Measurements from ENCODE around the gene TPT1. TPM values are rescaled to one million over a fixed set of nuclear protein-coding genes. Genes with fewer than 3 reads are reported as not detected.

TPT1 gene
- total RNA-seq, 2 donors from 2014 or later, result 2,667 to 4,562 TPM

DNA sequence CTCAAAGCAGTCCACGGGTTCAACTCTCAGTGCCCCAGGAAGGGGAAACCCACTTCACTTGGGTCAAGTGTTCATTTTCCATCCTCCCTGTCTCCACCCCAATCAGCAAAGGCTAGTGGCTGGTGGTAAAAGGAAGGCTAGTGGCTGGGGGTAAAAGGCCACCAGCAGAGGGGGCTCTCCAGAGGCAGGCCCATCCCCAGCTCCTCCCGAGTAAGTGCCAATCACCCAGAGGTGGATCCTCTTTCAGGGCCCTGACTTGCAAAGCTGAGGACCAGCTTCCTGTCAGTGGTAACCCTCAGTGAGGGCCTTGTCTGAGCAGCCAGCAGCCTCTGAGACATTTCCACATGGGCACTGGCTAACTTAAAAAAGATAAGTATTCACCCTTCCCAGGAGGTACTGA is 22.0 kb upstream of the TPT1 start:
- H3K9me3 ChIP-seq, result no peaks in the 10 kb centered on the region
- no peak overlapping the region for H3K9ac ChIP-seq (ENCODE audit: low read depth in 2 of 2, low read length in 2 of 2)
- TF ChIP-seq CTCF (IDR thresholded peaks at IDR 0.05), result no peak
- no peak overlapping the region for H3K4me3 ChIP-seq
- H3K27ac ChIP-seq, result no peak overlapping the region
- H3K27me3 ChIP-seq, result no peaks in the 10 kb centered on the region
- DNase-seq, result no peak
- H3K4me1 ChIP-seq, result no peaks in the 10 kb centered on the region
- no peaks in the 10 kb centered on the region for H3K36me3 ChIP-seq
- intact Hi-C loops (cut with DNase I), result no loop called here

GRCh38 chr13:45361596-45362206 is 20.7 kb upstream of the TPT1 start:
- DNase-seq, result no peak
- TF ChIP-seq CTCF (IDR thresholded peaks at IDR 0.05), result no peak
- no peaks in the 10 kb centered on the region for H3K36me3 ChIP-seq
- H3K27ac ChIP-seq, result no peak overlapping the region
- H3K9ac ChIP-seq (ENCODE audit: low read depth in 2 of 2, low read length in 2 of 2), result no peak overlapping the region
- H3K27me3 ChIP-seq, result no peaks in the 10 kb centered on the region
- no peak overlapping the region for H3K4me3 ChIP-seq
- intact Hi-C loops (cut with DNase I), result no loop called here
- H3K9me3 ChIP-seq, result no peaks in the 10 kb centered on the region
- no peaks in the 10 kb centered on the region for H3K4me1 ChIP-seq

GRCh38 chr13:45356966-45357672 is 16.1 kb upstream of the TPT1 start:
- no peak for DNase-seq
- no peak for TF ChIP-seq CTCF (IDR thresholded peaks at IDR 0.05)
- H3K27ac ChIP-seq, result no peak overlapping the region
- no peak overlapping the region for H3K9ac ChIP-seq (ENCODE audit: low read depth in 2 of 2, low read length in 2 of 2)
- H3K9me3 ChIP-seq, result no peaks in the 10 kb centered on the region
- no peaks in the 10 kb centered on the region for H3K27me3 ChIP-seq
- intact Hi-C loops (cut with DNase I), result no loop called here
- H3K4me1 ChIP-seq, result no peaks in the 10 kb centered on the region
- H3K4me3 ChIP-seq, result no peak overlapping the region
- H3K36me3 ChIP-seq, result no peaks in the 10 kb centered on the region

GRCh38 chr13:45353895-45354294 is 12.9 kb upstream of the TPT1 start:
- Histone ChIP-seq H3K9ac (ENCODE audit: low read depth in 2 of 2, low read length in 2 of 2) (no peak overlapping the region), H3K4me3 (no peak overlapping the region), H3K9me3 (no peaks in the 10 kb centered on the region), H3K27me3 (no peaks in the 10 kb centered on the region), H3K27ac (no peak overlapping the region), H3K4me1 (no peaks in the 10 kb centered on the region), H3K36me3 (no peaks in the 10 kb centered on the region)
- TF ChIP-seq CTCF (IDR thresholded peaks at IDR 0.05), result no peak
- intact Hi-C loops (cut with DNase I), result no loop called here
- no peak for DNase-seq

DNA sequence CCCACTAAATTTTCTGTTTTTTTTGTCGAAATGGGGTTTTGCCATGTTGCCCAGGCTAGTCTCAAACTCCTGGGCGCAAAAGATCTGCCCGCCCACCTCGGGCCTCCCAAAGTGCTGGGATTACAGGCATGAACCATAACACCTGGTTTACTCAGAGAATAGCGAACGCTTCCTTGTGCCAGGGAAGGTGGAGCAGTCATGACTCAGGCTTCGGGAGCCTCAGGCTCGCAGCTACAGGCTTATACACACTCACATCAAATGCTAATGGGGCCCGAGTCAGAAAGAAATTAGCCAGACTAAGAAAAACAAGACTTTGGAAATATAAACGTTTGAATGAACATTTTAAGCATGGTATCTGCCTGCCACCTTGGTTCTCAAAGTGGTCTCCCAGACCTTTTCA is 11.0 kb upstream of the TPT1 start:
- Histone ChIP-seq H3K27ac (no peak overlapping the region), H3K27me3 (no peaks in the 10 kb centered on the region), H3K36me3 (no peaks in the 10 kb centered on the region), H3K4me3 (no peak overlapping the region), H3K9me3 (no peaks in the 10 kb centered on the region), H3K4me1 (no peaks in the 10 kb centered on the region), H3K9ac (ENCODE audit: low read depth in 2 of 2, low read length in 2 of 2) (no peak overlapping the region)
- DNase-seq, result no peak
- intact Hi-C loops (cut with DNase I), result no loop called here
- TF ChIP-seq CTCF (IDR thresholded peaks at IDR 0.05), result no peak
